ENCODE measurements around the gene NSMF.

The NSMF gene

GRCh38 chr9:137493364-137494103 lies 34.4 kb upstream of the NSMF start:
- FAIRE-seq (no peak), DNase-seq (ENCODE audit: insufficient read length, low spot score) (no peak)
- TF ChIP-seq TAF1 (IDR thresholded peaks at IDR 0.05; ENCODE audit: low read depth, low read length) = no peak
- no peak for TF ChIP-seq POLR2A (IDR thresholded peaks at IDR 0.05; ENCODE audit: low read depth, low read length)
- TF ChIP-seq POU2F2 (IDR thresholded peaks at IDR 0.05; ENCODE audit: low read depth, low read length) = no peak
- no peak for TF ChIP-seq SPI1 (IDR thresholded peaks at IDR 0.05; ENCODE audit: low read depth, low read length)
- TF ChIP-seq POLR2AphosphoS5 (IDR thresholded peaks at IDR 0.05; ENCODE audit: low read depth, low read length) = no peak
- TF ChIP-seq PAX5 (IDR thresholded peaks at IDR 0.05; ENCODE audit: insufficient read depth, low read length, severe bottlenecking) = no peak

GRCh38 chr9:137492464-137493363 lies 33.6 kb upstream of the NSMF start:
- no peak for FAIRE-seq
- peak; percentile 79 for DNase-seq (ENCODE audit: insufficient read length, low spot score)
- TF ChIP-seq POLR2A (IDR thresholded peaks at IDR 0.05; ENCODE audit: low read depth, low read length) (no peak), PAX5 (IDR thresholded peaks at IDR 0.05; ENCODE audit: insufficient read depth, low read length, severe bottlenecking) (no peak), SPI1 (IDR thresholded peaks at IDR 0.05; ENCODE audit: low read depth, low read length) (no peak), POLR2AphosphoS5 (IDR thresholded peaks at IDR 0.05; ENCODE audit: low read depth, low read length) (no peak), TAF1 (IDR thresholded peaks at IDR 0.05; ENCODE audit: low read depth, low read length) (no peak), POU2F2 (IDR thresholded peaks at IDR 0.05; ENCODE audit: low read depth, low read length) (no peak)

GRCh38 chr9:137491735-137492432 lies 32.8 kb upstream of the NSMF start:
- no peak for TF ChIP-seq SPI1 (IDR thresholded peaks at IDR 0.05; ENCODE audit: low read depth, low read length)
- TF ChIP-seq PAX5 (IDR thresholded peaks at IDR 0.05; ENCODE audit: insufficient read depth, low read length, severe bottlenecking) = no peak
- TF ChIP-seq POLR2A (IDR thresholded peaks at IDR 0.05; ENCODE audit: low read depth, low read length) = no peak
- TF ChIP-seq POLR2AphosphoS5 (IDR thresholded peaks at IDR 0.05; ENCODE audit: low read depth, low read length) = no peak
- TF ChIP-seq POU2F2 (IDR thresholded peaks at IDR 0.05; ENCODE audit: low read depth, low read length) = no peak
- no peak for TF ChIP-seq TAF1 (IDR thresholded peaks at IDR 0.05; ENCODE audit: low read depth, low read length)
- FAIRE-seq (no peak), DNase-seq (ENCODE audit: insufficient read length, low spot score) (no peak)

- FAIRE-seq = no peak
- no peak for DNase-seq (ENCODE audit: insufficient read length, low spot score)
Measured at GRCh38 chr9:137490532-137491186, 31.5 kb upstream of the NSMF start.

GRCh38 chr9:137488906-137489305 lies 29.8 kb upstream of the NSMF start:
- DNase-seq (ENCODE audit: insufficient read length, low spot score) = no peak
- TF ChIP-seq POLR2A (IDR thresholded peaks at IDR 0.05; ENCODE audit: low read depth, low read length) (no peak), PAX5 (IDR thresholded peaks at IDR 0.05; ENCODE audit: insufficient read depth, low read length, severe bottlenecking) (no peak), POLR2AphosphoS5 (IDR thresholded peaks at IDR 0.05; ENCODE audit: low read depth, low read length) (no peak), SPI1 (IDR thresholded peaks at IDR 0.05; ENCODE audit: low read depth, low read length) (no peak), POU2F2 (IDR thresholded peaks at IDR 0.05; ENCODE audit: low read depth, low read length) (no peak), TAF1 (IDR thresholded peaks at IDR 0.05; ENCODE audit: low read depth, low read length) (no peak)
- no peak for FAIRE-seq

More at GRCh38 chr9:137490532-137491186, 31.5 kb upstream of the NSMF start:
- TF ChIP-seq SPI1 (IDR thresholded peaks at IDR 0.05; ENCODE audit: low read depth, low read length) (no peak), TAF1 (IDR thresholded peaks at IDR 0.05; ENCODE audit: low read depth, low read length) (no peak), PAX5 (IDR thresholded peaks at IDR 0.05; ENCODE audit: insufficient read depth, low read length, severe bottlenecking) (no peak), POU2F2 (IDR thresholded peaks at IDR 0.05; ENCODE audit: low read depth, low read length) (no peak), POLR2A (IDR thresholded peaks at IDR 0.05; ENCODE audit: low read depth, low read length) (no peak), POLR2AphosphoS5 (IDR thresholded peaks at IDR 0.05; ENCODE audit: low read depth, low read length) (no peak)

- DNase-seq (ENCODE audit: insufficient read length, low spot score) = no peak
- TF ChIP-seq POLR2AphosphoS5 (IDR thresholded peaks at IDR 0.05; ENCODE audit: low read depth, low read length) (no peak), PAX5 (IDR thresholded peaks at IDR 0.05; ENCODE audit: insufficient read depth, low read length, severe bottlenecking) (no peak), TAF1 (IDR thresholded peaks at IDR 0.05; ENCODE audit: low read depth, low read length) (no peak), SPI1 (IDR thresholded peaks at IDR 0.05; ENCODE audit: low read depth, low read length) (no peak), POLR2A (IDR thresholded peaks at IDR 0.05; ENCODE audit: low read depth, low read length) (no peak), POU2F2 (IDR thresholded peaks at IDR 0.05; ENCODE audit: low read depth, low read length) (no peak)
- no peak for FAIRE-seq
Measured at GRCh38 chr9:137488327-137488653, 29.2 kb upstream of the NSMF start.

- no peak for DNase-seq (ENCODE audit: insufficient read length, low spot score)
- FAIRE-seq = no peak
- TF ChIP-seq PAX5 (IDR thresholded peaks at IDR 0.05; ENCODE audit: insufficient read depth, low read length, severe bottlenecking) = no peak
- TF ChIP-seq POU2F2 (IDR thresholded peaks at IDR 0.05; ENCODE audit: low read depth, low read length) = no peak
- no peak for TF ChIP-seq POLR2A (IDR thresholded peaks at IDR 0.05; ENCODE audit: low read depth, low read length)
- TF ChIP-seq TAF1 (IDR thresholded peaks at IDR 0.05; ENCODE audit: low read depth, low read length) = no peak
- TF ChIP-seq POLR2AphosphoS5 (IDR thresholded peaks at IDR 0.05; ENCODE audit: low read depth, low read length) = no peak
- TF ChIP-seq SPI1 (IDR thresholded peaks at IDR 0.05; ENCODE audit: low read depth, low read length) = no peak
Measured at GRCh38 chr9:137487454-137488326, 28.6 kb upstream of the NSMF start.

All from GM12891 (cell line).